OCI-LY1 (cell line): ENCODE results near the gene NRG2.

ENCODE experiments used
- EZH2 ChIP-seq: fragments of 200-600 bp; sonication (generic), shearing (Covaris generic); IDR thresholded peaks from 2 replicates; pipeline ENCODE4 v1.8.0; 2017; ENCODE audit warnings: borderline replicate concordance, mixed run types, mild to moderate bottlenecking, antibody characterized with exemption, low read length, moderate library complexity, mixed read lengths
- TF ChIP-seq, protein P1 (sequence below): fragments of 200-600 bp; sonication (generic), shearing (Covaris generic); IDR thresholded peaks from 2 replicates; pipeline ENCODE4 v1.5.1; 2017; ENCODE audit warnings: mild to moderate bottlenecking, antibody characterized with exemption, low read length, moderate library complexity, mixed read lengths

GRCh38 chr5:140090251-140090650 lies 47.2 kb upstream of the NRG2 start:
- TF ChIP-seq, protein P1, sequence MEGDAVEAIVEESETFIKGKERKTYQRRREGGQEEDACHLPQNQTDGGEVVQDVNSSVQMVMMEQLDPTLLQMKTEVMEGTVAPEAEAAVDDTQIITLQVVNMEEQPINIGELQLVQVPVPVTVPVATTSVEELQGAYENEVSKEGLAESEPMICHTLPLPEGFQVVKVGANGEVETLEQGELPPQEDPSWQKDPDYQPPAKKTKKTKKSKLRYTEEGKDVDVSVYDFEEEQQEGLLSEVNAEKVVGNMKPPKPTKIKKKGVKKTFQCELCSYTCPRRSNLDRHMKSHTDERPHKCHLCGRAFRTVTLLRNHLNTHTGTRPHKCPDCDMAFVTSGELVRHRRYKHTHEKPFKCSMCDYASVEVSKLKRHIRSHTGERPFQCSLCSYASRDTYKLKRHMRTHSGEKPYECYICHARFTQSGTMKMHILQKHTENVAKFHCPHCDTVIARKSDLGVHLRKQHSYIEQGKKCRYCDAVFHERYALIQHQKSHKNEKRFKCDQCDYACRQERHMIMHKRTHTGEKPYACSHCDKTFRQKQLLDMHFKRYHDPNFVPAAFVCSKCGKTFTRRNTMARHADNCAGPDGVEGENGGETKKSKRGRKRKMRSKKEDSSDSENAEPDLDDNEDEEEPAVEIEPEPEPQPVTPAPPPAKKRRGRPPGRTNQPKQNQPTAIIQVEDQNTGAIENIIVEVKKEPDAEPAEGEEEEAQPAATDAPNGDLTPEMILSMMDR: no peak
- TF ChIP-seq EZH2: no peak
